Peyer's patch (tissue), 4 donors: Measurements from ENCODE around the gene ITM2C.

Source experiments
- CTCF ChIP-seq, 6 experiments: fragments of 450-650 bp in 4 of 6; fragments of 200-600 bp in 2 of 6; sonication (generic) in 1 of 6; IDR thresholded peaks; one replicate each; pipeline ENCODE4 v1.5.1; 2017 to 2019; ENCODE audit warnings: antibody characterized with exemption in 6 of 6, mild to moderate bottlenecking in 3 of 6, moderate library complexity in 1 of 6
- POLR2A ChIP-seq, 2 donors: fragments of 450-650 bp; IDR thresholded peaks; one replicate each; pipeline ENCODE4 v1.5.1; 2017; ENCODE audit warnings: antibody characterized with exemption in 2 of 2, mild to moderate bottlenecking in 2 of 2, moderate library complexity in 2 of 2

- TF ChIP-seq CTCF (IDR thresholded peaks at IDR 0.05): no peak
- TF ChIP-seq POLR2A (IDR thresholded peaks at IDR 0.05): no peak
Observed at GRCh38 chr2:230871361-230872150, 6.8 kb downstream of the ITM2C start.
